GM12874 (cell line): Measurements from ENCODE around the gene MAP1B.

Source experiments
- TF ChIP-seq, protein P1 (sequence below): IDR thresholded peaks from 2 replicates; pipeline ENCODE4 v1.5.1; 2011; ENCODE audit warnings: low read depth, mild to moderate bottlenecking, control low read depth, low read length, moderate library complexity; ENCODE audit not compliant: insufficient read depth

The MAP1B gene

DNA sequence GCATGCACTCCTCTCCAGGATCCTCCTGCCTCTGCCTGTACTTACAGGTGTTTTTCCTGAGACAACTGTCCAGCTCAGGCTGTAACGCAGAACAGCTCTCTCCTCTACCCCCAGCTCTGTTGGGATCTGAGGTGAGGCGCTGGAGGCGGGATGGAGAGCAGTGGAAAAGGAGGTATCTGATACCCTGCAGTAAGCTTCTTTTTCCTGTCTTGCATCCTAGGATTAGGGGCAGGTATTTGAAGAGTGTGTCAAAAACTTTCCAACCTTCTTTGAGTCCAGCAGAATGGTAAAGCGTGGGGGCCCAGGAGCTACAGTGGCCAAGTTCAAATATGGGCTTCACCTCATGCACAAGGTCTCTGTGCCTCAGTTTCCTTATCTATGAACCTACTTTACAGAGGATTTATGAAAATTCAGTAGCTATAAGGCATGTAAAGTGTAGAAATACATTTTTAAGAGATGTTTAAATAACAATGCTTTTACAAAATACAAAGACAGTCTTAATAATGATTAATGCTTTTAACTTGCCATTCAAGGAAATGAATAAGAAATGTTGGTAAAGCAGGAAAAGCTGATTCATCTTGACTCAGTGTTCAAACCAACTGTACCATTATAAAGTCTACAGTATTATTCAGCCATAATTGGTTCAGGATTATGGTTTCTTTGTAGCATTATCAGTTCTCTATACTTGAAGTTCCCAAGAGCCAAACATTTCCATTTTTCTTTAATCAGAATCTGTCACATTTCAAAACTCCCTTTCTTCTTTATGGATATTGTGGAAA, 26.1 kb downstream of the MAP1B start:
- TF ChIP-seq, protein P1, sequence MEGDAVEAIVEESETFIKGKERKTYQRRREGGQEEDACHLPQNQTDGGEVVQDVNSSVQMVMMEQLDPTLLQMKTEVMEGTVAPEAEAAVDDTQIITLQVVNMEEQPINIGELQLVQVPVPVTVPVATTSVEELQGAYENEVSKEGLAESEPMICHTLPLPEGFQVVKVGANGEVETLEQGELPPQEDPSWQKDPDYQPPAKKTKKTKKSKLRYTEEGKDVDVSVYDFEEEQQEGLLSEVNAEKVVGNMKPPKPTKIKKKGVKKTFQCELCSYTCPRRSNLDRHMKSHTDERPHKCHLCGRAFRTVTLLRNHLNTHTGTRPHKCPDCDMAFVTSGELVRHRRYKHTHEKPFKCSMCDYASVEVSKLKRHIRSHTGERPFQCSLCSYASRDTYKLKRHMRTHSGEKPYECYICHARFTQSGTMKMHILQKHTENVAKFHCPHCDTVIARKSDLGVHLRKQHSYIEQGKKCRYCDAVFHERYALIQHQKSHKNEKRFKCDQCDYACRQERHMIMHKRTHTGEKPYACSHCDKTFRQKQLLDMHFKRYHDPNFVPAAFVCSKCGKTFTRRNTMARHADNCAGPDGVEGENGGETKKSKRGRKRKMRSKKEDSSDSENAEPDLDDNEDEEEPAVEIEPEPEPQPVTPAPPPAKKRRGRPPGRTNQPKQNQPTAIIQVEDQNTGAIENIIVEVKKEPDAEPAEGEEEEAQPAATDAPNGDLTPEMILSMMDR = no peak

DNA sequence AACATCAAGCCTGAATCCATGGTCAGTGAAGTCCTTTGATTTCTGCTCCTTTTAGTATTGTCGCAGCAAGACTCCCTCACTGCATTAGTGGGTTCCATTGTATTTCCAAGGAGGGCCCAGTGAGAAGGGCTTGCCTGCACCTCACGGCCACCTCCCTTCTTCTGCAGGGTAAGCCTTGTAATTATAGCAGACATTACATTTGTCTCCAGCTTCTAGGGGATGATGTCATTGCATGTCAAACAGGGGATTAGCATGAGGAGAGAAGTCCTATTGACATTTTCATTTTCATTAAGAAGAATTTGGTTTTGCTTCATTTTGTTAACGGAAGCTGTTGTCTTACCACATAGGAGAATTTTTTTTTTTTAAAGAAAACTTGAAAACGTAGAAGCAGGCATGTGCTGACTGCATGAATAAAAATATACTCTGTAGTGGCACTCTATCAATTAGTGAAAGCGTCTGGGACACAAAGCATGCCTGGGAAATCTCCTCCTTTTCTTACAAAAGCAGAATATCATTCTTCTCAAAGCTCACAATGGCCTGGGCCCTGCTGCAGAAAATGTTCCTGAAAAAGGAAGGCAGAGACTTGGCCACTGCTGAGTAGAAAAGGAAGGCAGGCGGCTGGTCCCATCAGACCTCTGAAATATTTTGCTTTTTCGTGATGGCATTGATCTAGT, 27.1 kb downstream of the MAP1B start:
- TF ChIP-seq, protein P1 = no peak

DNA sequence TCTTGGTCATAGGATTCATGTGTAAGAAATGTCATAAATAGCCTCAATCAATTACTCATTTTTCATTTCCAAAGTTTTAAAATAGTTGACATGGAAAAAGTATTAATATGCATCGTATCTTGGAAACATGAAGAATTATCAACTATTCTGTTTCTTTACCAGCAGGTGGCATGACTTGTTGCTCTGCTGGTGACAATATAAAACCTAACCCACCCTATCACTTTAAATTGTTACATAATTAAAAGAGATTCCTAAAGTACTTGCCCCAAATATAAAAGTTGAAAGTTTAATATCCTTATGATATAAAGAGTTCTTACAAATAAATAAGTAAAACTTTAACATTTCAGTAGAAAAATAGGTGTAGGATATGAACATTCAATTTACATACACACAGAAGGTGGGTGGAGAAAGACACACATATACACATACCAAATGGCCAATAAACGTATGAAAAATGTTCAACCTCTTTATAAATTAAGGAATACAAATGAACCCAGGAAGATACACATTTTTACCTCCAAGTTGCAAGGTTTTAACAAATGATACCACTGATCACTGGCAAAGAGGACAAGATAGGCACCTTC, 30.6 kb downstream of the MAP1B start:
- TF ChIP-seq, protein P1 = peak; percentile 17; the same call in 1 of the 2 replicates

- TF ChIP-seq, protein P1 = no peak
Observed at GRCh38 chr5:72138943-72139521, 31.8 kb downstream of the MAP1B start.

GRCh38 chr5:72140711-72141110, 33.4 kb downstream of the MAP1B start:
- TF ChIP-seq, protein P1 = no peak

- TF ChIP-seq, protein P1 = no peak
Observed at GRCh38 chr5:72141440-72142355, 34.4 kb downstream of the MAP1B start.
